ENCODE results near the gene PCDHGA8.
"Not testable (repeated sequence)": the region's sequence is repeated elsewhere in the genome, so short reads cannot be mapped to it uniquely, and the experiment has no call there.

PCDHGA8 gene

DNA sequence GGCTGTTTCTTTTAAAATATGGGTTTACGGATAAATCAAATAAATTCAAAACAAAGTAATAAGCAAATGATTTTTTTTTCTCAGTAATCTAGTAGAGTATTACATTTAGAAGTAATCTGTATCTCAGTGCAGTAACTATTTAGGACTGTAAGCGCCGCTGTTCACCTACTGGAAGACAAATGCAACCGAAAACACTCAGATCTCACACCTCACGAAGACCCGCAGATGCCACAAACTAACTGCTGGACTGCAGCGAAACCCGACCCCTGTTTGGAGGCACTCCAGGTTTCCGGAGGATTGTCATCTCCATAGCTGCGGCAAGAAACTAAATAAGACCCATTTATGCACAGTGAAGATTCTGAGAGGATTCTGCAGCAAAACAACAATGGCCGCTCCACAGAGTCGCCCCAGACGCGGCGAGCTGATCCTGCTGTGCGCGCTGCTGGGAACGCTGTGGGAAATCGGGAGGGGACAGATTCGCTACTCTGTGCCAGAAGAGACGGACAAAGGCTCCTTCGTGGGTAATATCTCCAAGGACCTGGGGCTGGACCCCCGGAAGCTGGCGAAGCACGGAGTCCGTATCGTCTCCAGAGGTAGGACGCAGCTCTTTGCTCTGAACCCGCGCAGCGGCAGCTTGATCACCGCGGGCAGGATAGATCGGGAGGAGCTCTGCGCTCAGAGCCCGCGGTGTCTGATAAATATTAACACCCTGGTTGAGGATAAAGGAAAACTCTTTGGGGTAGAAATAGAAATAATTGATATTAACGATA, at the start of gene PCDHGA8:
Gene PCDHGA8, plus strand, starts transcription at position 205 of the 770 bp plus-strand sequence. Its CDS starts 181 bp downstream, at position 386.
- DNase-seq (ENCODE audit: low read depth in 1 of 2, low spot score in 1 of 2): no peak

DNA sequence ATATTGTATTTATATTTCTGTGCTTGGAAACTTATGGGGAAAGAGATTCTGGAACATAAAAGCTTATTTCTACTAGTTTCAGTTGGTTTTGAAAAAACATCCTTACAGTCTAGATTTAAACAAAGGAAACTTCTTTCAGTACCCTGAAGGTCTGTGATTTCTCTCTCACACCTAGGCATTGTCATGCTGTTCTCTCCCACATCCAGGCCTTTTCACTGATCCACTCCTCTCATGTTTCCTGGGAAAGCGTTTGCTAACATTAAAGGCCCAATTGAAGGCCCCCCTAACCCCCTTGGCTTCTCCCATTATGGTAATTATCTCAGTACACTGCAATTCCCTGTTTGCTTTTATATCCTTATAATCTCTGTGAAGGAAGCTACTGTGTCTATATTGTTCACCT, 49.7 kb upstream of the PCDHGA8 start:
- no peak for DNase-seq (ENCODE audit: low read depth in 1 of 2, low spot score in 1 of 2)

DNA sequence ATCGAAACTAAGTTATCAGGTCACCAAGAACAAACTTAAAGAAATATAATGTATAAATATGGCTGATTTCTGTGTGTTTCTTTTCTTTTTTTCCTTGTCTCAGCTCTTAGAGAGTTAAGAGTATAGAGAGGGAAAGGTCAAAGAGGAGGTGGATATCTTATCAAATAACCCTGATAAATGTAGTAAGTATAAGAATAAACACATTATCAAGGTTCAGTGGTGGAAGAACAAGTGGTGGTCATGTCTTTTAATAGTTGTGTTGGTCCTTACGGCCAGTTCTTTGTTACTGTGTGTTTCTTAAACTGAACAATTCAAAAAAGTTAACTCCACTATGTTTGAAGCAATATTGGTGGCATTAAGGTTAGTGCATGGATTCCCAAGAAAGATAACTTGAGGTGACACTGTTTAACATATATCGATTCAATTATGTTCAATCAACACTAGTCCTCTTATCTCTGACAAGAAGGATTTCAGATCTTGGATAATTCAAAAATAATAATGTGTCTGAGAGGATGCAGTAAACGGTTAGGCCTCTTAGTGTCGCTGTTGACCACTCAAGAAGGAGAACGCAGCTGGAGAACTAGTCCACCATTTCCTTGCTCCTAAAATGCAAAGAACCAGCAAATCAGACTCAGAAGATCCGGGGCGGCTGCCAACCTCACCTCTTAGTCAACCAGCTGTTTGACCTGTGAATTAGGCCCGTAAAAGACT, 49.0 kb upstream of the PCDHGA8 start, which contains the start of gene PCDHGA3:
Gene PCDHGA3, plus strand, starts transcription at position 588 of the 711 bp plus-strand sequence. CDS start 205 bp downstream, outside the sequence.
- DNase-seq (ENCODE audit: low read depth in 1 of 2, low spot score in 1 of 2): no peak

DNA sequence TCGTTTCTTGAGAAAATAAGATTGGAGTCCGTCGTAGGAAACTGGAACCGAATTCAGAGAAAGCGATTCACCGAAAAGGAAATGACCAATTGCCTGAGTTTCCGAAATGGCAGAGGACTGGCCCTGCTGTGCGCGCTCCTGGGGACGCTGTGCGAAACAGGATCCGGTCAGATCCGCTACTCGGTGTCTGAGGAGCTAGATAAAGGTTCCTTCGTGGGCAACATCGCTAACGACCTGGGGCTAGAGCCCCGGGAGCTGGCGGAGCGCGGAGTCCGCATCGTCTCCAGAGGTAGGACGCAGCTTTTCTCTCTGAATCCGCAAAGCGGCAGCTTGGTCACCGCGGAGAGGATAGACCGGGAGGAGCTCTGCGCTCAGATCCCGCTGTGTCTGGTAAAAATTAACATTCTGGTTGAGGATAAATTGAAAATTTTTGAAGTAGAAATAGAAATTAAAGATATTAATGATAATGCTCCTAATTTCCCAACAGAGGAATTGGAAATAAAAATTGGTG, 48.4 kb upstream of the PCDHGA8 start:
- no peak for DNase-seq (ENCODE audit: low read depth in 1 of 2, low spot score in 1 of 2)

DNA sequence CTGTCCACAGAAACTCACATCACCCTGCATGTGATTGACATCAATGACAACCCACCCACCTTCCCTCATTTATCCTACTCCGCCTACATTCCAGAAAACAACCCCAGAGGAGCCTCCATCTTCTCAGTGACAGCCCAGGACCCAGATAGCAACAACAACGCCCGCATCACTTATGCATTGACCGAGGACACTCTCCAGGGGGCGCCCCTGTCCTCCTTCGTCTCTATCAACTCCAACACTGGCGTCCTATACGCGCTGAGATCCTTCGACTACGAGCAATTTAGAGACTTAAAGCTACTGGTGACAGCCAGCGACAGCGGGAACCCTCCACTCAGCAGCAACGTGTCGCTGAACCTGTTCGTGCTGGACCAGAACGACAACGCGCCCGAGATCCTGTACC, 47.1 kb upstream of the PCDHGA8 start:
- DNase-seq (ENCODE audit: low read depth in 1 of 2, low spot score in 1 of 2): no peak

DNA sequence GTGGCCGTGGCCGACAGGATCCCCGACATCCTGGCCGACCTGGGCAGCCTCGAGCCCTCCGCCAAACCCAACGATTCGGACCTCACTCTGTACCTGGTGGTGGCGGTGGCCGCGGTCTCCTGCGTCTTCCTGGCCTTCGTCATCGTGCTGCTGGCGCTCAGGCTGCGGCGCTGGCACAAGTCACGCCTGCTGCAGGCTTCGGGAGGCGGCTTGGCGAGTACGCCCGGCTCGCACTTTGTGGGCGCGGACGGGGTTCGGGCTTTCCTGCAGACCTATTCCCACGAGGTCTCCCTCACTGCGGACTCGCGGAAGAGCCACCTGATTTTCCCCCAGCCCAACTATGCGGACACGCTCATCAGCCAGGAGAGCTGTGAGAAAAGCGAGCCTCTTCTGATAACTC, 46.4 kb upstream of the PCDHGA8 start:
- DNase-seq (ENCODE audit: low read depth in 1 of 2, low spot score in 1 of 2): not testable (repeated sequence)

DNA sequence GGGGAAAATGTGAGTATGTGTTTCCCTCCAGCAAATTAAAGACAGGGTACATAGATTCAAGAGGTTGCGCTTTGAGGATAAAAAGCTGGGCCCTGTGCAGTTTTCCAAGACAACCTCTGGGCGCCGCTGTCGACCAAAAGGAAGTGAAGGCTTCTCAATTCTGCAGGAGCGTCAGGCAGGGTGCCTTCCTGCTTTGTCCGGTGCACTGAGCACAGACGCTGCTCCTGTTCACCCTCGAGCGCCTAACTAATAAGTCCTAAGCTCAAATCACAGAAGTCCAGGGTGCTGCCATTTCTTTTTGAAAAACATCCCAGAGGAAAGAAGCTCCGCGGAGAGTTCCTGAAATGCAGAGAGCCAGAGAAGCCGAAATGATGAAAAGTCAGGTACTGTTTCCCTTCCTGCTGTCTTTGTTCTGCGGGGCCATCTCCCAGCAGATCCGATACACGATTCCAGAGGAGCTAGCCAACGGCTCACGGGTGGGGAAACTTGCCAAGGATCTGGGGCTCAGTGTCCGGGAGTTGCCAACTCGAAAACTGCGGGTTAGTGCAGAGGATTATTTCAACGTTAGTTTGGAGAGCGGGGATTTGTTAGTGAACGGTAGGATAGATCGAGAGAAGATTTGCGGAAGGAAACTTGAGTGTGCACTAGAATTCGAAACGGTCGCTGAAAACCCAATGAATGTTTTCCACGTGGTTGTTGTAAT, 42.4 kb upstream of the PCDHGA8 start, which contains the start of gene PCDHGB1:
Gene PCDHGB1, plus strand, starts transcription at position 183 of the 703 bp plus-strand sequence. Its CDS starts 162 bp downstream, at position 345.
- no peak for DNase-seq (ENCODE audit: low read depth in 1 of 2, low spot score in 1 of 2)

DNA sequence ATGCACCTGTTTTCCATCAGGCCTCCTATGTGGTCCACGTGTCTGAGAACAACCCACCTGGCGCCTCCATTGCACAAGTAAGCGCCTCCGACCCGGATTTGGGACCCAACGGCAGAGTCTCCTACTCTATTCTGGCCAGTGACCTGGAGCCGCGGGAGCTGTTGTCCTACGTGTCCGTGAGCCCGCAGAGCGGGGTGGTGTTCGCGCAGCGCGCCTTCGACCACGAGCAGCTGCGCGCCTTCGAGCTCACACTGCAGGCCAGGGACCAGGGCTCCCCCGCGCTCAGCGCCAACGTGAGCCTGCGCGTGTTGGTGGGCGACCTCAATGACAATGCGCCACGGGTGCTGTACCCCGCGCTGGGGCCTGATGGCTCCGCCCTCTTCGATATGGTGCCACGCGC, 40.8 kb upstream of the PCDHGA8 start:
- no peak for DNase-seq (ENCODE audit: low read depth in 1 of 2, low spot score in 1 of 2)

DNA sequence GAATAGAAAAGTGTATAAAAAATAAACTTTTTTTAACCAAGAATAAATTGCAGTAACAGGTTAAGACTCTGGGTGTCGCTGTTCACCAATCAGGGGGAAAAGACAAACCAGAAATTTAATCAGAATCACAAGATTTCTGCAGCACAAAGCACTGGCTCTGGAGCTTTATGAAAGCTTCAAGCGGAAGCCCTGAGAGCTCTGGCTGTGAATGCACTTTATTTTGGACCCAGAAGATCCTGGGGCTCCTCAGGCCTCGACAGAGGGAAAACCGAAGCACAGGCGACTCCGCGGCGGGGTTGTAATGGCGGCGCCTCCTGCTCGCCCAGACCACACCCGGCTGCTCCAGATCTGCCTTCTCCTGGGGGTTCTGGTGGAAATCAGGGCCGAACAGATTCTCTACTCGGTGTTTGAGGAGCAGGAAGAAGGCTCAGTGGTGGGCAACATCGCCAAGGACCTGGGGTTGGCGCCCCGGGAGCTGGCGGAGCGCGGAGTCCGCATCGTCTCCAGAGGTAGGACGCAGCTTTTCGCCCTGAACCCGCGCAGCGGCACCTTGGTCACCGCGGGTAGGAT, 37.4 kb upstream of the PCDHGA8 start, which contains the start of gene PCDHGA4:
Gene PCDHGA4, plus strand, starts transcription at position 122 of the 570 bp plus-strand sequence. Its CDS starts 87 bp downstream, at position 209.
- no peak for DNase-seq (ENCODE audit: low read depth in 1 of 2, low spot score in 1 of 2)

DNA sequence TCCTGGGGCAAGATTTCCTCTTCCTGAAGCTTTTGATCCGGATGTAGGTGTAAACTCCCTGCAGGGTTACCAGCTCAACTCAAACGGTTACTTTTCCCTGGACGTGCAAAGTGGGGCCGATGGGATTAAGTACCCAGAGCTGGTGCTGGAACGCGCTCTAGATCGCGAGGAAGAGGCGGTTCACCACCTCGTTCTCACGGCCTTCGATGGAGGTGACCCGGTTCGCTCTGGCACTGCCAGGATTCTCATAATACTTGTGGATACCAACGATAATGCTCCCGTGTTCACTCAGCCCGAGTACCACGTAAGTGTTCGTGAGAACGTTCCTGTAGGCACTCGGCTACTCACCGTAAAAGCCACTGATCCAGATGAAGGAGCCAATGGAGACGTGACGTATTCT, 36.8 kb upstream of the PCDHGA8 start:
- no peak for DNase-seq (ENCODE audit: low read depth in 1 of 2, low spot score in 1 of 2)

DNA sequence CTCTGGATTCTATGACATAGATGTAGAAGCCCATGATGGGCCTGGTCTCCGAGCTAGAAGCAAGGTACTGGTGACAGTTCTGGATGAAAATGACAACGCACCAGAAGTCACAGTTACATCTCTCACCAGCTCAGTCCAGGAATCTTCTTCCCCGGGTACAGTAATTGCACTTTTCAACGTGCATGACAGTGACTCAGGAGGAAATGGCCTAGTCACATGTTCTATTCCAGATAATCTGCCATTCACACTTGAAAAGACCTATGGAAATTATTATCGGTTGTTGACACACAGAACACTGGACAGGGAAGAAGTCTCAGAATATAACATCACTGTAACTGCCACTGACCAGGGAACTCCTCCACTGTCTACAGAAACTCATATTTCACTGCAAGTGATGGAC, 36.3 kb upstream of the PCDHGA8 start:
- no peak for DNase-seq (ENCODE audit: low read depth in 1 of 2, low spot score in 1 of 2)

DNA sequence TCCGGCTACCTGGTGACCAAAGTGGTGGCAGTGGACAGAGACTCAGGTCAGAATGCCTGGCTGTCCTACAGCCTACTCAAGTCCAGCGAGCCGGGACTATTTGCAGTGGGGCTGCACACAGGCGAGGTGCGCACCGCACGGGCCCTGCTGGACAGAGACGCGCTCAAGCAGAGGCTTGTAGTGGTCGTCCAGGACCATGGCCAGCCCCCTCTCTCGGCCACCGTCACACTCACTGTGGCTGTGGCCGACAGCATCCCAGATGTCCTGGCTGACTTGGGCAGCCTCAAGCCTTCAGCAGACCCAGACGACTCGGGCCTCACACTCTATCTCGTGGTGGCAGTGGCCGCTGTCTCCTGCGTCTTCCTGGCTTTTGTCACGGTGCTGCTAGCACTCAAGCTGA, 35.5 kb upstream of the PCDHGA8 start:
- DNase-seq (ENCODE audit: low read depth in 1 of 2, low spot score in 1 of 2): no peak

DNA sequence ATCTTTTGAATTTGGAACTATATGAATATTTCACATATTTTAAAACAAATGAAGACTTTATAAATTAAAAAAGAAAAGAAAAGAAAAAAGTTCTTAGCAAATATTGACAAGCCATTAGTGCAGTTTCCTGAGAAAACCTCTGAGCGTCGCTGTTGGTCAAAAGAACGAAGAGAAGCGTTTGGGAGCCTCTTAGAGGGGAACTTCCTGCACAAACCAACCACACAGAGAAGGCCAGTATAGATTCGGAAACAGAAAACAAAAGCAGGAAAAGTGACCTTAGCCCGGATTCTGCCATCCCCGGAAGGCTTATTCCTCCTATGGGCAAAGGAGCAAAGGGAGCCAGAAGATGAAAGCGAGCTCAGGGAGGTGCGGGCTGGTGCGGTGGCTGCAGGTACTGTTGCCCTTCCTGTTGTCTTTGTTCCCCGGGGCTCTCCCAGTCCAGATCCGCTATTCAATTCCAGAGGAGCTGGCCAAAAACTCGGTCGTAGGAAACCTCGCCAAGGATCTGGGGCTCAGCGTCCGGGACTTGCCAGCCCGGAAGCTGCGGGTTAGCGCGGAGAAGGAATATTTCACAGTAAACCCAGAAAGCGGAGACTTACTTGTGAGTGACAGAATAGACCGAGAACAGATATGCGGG, 32.5 kb upstream of the PCDHGA8 start, which contains the start of gene PCDHGB2:
Gene PCDHGB2, plus strand, starts transcription at position 205 of the 637 bp plus-strand sequence. Its CDS starts 142 bp downstream, at position 347.
- DNase-seq (ENCODE audit: low read depth in 1 of 2, low spot score in 1 of 2): no peak

DNA sequence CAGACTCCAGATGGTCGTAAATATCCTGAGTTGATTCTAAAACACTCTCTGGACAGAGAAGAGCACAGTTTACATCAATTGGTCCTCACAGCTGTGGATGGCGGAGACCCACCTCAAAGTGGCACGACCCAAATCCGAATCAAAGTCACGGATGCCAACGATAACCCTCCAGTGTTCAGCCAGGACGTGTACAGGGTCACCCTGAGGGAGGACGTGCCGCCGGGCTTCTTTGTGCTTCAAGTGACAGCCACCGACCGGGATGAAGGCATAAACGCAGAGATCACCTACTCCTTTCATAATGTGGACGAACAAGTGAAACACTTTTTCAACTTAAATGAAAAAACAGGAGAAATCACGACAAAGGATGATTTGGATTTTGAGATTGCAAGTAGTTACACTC, 31.7 kb upstream of the PCDHGA8 start:
- DNase-seq (ENCODE audit: low read depth in 1 of 2, low spot score in 1 of 2): no peak

DNA sequence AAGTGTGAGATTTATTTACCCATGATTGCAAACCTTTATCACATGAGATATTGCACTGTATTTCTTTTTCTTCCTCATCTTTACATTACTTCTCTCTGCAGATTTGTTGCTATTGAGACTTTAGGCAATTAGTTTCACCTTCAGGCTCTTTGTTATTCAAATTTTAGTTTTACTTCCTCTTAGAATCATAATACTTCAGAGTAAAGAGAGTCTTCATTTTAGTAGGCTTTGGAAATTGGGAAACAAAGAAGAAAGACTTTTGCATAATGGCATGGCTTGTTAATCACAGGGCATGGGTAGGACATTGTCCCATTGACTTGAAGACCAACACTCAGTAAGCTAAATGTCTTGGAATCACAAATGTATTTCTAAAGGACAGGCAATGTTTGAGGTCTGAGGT, 29.7 kb upstream of the PCDHGA8 start:
- no peak for DNase-seq (ENCODE audit: low read depth in 1 of 2, low spot score in 1 of 2)

DNA sequence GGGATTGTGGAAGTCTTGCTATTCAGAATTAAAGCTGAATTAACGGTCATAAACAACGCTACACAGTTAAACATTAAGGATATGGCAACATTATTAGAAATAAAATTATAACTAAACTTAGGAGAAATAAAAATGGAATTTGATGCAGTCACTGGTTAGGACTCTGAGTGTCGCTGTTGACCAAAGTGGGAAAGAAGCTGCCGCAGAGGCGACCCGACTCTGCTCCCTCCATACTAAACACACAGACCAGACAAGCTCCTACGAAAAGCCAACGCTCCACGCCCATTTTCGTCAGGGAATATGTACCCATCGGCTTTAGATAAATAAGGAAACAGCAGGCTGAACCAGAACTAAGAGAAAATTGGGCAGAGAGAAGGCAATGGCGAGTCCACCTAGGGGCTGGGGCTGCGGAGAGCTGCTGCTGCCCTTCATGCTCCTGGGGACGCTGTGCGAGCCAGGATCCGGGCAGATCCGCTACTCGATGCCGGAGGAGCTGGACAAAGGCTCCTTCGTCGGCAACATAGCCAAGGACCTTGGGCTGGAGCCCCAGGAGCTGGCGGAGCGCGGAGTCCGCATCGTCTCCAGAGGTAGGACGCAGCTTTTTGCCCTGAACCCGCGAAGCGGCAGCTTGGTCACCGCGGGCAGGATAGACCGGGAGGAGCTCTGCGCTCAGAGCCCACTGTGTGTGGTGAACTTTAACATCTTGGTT, 28.3 kb upstream of the PCDHGA8 start, which contains the start of gene PCDHGA5:
Gene PCDHGA5, plus strand, starts transcription at position 211 of the 709 bp plus-strand sequence. Its CDS starts 169 bp downstream, at position 380.
- no peak for DNase-seq (ENCODE audit: low read depth in 1 of 2, low spot score in 1 of 2)

DNA sequence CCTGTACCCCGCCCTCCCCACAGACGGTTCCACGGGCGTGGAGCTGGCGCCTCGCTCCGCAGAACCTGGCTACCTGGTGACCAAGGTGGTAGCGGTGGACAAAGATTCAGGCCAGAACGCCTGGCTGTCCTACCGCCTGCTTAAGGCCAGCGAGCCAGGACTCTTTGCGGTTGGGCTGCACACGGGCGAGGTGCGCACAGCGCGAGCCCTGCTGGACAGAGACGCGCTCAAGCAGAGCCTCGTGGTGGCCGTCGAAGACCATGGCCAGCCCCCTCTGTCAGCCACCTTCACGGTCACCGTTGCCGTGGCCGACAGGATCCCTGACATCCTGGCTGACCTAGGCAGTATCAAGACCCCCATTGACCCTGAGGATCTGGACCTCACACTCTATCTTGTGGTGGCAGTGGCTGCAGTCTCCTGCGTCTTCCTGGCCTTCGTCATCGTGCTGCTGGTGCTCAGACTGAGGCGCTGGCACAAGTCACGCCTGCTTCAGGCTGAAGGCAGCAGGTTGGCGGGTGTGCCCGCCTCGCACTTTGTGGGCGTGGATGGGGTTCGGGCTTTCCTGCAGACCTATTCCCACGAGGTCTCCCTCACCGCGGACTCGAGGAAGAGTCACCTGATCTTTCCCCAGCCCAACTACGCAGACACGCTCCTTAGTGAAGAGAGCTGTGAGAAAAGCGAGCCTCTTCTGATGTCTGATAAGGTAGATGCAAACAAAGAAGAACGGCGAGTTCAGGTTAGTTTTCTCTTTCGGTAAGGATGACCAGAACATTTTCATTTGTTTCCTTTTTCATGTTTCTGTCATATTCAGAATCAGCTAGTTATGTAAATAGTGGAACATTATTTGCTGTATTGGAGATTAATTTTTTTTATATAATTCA, 26.2 kb upstream of the PCDHGA8 start:
- no peak for DNase-seq (ENCODE audit: low read depth in 1 of 2, low spot score in 1 of 2)

DNA sequence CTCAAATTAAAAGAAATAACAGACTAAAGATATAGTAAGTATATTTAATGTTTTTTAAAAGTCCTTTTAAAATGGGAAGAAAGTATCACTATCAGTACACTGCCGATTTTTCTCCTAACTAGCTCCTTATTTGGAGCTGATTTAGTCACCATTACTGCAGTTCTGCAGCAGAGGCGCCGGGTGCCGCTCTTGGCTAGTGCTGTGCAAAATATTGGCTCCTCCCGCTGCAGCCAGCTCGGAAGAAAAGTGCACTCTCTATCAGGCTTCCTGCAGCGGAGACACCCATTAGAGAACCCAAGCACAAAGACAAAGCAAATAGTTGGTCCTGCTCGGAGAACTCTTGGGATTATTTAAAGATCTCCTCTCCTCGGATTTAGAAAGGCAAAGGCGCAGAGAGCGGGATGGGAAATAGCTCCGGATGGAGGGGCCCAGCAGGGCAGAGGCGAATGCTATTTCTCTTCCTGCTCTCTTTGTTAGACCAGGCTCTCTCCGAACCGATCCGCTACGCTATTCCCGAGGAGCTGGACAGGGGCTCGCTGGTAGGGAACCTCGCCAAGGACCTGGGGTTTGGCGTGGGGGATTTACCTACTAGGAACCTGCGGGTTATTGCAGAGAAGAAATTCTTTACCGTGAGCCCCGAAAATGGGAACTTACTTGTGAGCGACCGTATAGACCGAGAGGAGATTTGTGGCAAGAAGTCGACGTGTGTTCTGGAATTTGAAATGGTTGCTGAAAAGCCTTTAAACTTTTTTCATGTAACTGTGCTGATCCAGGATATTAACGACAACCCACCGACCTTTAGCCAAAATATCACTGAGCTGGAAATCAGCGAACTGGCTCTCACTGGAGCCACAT, 22.2 kb upstream of the PCDHGA8 start, which contains the start of gene PCDHGB3:
Gene PCDHGB3, plus strand, starts transcription at position 249 of the 855 bp plus-strand sequence. Its CDS starts 153 bp downstream, at position 402.
- DNase-seq (ENCODE audit: low read depth in 1 of 2, low spot score in 1 of 2): no peak
